Fibroblast of skin of back (primary cell): Measurements from ENCODE around the gene PLPP3.

Source experiments
- DNase-seq: peaks from one replicate; pipeline ENCODE4 v3.0.0-alpha.2; 2013

PLPP3 gene

GRCh38 chr1:56545711-56546110 lies 33.7 kb downstream of the PLPP3 start:
- DNase-seq: no peak

DNA sequence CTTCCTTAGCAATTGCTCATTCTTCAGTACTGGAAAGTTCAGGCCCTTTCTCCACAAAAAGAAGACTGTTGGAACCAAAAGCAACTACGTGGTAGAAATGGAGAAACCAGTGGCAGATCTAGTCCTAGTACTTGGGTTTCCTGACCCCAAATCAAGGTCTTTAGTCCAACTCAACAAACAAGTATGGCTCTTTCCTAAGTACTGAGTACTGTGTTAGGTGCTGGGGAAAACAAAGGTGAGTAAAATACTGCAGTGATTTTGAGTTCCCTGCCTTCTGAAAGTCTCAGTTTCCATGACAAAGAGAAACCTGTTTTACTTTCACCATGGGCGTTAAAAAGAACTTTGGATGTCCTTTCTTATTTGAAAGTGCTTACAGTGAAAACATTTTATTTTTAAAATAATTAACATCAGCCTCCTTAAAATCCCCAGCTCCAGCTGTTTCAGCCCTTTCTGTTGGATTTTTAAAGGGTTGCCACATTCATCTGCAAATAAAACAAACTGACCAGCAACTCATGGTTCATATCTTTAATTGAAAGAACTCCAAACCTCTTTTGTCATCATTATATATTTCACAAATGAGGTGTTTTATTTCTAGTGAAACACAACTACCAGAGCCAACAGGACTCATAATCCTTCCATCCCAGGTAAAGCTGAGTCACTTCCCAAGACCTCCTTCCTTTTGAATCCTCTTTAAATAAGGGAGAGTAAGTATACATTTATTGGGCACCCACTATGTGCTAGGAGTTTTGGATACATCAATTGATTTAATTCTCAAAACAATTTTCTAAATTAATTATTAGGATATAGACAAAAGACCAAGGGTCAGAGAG lies 35.4 kb downstream of the PLPP3 start:
- DNase-seq: no peak

- DNase-seq: no peak
Measured at GRCh38 chr1:56542651-56543050, 36.7 kb downstream of the PLPP3 start.

DNA sequence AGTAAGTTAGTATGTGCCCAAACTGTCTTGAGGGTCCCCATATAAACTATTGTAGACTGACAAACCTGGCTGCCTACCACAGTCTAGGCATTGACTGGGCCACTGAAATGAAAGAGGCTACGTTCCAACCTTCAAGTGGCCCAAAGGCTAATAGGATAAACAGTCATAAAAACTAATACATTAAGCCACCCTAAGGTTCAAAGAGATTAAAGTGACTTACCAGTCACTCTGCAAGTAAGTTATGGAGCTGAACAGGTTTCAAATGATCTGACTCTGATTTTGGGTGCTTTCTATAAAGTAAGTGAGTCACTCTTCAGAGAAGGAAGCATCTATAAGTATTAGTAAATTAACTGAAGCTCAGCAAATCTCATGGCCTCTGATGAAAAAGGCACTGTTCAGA lies 38.0 kb downstream of the PLPP3 start:
- no peak for DNase-seq

DNA sequence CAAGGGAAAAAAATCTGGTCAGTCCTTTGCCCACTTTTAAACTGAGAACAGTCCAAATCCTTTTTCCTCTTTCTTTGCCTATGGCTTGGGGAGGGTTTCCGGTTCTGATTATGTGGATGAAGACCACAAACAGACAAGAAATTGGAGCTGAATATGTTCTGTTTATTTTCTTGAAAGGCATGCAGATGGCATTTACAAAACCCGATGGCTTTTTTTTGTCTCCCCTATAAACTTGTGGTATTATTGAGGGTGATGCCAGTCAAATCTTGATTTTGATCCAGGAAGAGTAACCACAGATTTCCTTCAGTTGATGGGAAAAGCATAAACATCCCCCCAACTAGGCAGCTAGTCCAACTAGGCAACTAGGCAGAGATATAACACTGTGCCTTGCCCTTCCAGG lies 38.9 kb downstream of the PLPP3 start:
- DNase-seq: no peak

- no peak for DNase-seq
Measured at GRCh38 chr1:56539520-56539931, 39.8 kb downstream of the PLPP3 start.

GRCh38 chr1:56538532-56538931 lies 40.8 kb downstream of the PLPP3 start:
- DNase-seq: no peak

DNA sequence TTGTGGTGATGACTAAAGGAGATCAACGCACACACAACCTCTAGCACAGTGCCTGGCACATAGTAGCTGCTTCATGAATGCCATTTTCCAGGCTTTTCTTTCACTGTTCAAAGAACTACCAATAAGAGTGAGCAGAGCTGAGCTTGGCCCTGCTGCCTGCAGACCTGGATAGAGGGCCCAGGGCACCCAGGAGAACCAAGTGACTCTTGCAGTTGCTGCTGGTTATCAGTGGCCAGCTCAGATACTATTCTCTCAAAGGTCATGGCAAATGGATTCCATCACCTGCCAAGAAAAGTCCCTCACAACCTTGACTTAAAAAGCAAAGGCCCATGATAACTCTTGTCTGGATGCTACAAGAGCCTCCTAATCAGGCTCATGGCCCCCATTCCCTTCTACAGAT lies 41.7 kb downstream of the PLPP3 start:
- DNase-seq: no peak

DNA sequence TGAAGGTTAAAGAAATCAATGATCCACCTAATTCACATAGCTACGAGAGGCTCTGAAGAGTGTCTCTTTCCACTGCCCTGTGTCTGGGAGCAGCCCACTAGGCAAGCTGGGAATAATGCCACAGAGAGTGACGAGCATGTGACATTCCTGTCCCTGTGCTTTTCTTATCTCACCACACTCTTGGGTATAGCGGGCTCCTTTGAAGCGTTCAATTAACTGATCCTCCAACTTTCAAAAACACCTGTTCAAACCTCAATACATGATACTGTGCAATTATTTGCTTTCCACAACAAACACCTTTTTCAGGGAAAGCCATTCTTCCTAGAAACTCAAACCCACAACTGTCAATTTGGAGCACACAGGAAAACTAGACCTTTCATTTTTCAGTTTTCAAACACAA lies 43.4 kb downstream of the PLPP3 start:
- DNase-seq: no peak

DNA sequence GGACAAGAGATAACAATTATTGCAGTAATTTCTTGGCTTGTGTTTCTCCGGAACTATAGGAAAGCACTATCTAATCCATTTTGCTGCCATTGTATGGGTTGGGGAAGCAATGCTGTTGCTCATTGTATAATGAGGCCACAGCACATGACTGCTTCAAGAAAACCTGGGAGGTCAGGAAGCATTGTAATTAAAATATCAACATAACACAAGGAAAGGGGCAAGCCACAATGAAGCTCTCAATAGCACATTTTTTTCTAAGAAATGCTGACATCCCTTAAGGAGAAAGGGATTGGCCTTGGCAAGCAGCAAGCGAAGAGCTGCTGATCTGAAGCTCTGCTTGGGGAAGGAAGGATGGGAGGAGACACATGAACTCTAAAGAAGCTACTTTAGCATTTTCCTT lies 44.0 kb downstream of the PLPP3 start:
- no peak for DNase-seq

DNA sequence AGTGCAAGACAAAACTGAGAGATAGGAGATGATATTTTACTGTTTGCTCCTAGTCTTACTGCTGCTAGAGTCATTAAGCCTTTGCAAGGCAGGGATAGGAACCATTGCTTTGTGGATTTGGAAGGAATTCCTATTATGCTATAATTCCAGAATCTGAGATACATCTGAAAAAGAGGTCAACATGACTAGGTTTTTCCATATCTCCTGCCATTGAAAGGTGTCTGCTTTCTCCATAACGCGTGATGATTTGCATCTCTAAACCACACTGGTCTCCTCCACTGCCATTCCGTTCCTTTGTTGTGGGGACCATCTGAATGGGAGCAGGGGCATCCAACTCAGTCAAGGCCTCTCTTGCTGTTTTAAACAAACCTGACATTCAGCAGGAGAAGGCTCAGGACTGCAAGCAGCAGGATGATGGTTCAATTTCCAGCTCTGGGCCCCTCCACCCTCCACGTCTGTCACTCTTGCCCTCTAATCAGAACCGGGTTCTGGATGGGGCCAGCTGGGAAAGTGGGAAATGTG lies 45.2 kb downstream of the PLPP3 start:
- DNase-seq: no peak

DNA sequence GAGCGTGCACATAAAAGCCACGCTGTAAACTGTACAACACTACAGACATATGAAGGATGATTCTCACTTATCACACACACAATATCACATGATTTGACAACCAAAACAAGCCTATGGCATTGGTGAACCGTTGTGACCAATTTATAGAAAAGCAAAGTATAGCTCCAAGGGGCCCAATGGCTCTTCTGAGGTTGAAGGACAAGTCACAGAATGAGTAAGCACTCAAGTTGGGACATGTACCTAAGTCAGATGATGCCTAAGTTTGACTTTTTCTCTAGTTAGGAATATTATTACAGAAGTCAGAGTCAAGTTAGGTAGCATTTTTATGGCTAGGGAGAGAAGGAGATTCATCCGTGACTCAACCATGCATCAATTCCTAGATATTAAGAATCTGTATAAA lies 45.7 kb downstream of the PLPP3 start:
- no peak for DNase-seq

DNA sequence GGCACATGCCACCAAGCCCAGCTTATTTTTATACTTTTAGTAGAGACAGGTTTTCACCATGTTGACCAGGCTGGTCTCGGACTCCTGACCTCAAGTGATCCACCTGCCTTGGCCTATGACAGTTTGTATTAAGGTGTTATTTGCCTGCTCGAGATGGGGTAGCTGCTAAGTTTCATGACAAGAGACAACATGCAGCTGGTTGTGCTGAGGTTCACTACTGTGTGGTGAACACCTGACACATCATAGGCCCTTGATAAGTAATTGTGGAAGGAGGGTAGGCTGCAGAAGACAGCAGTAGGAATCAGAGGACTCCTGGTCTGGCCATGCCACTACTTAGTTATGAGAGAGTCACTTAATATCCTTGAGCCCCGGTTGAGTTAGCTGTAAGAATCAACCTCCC lies 46.2 kb downstream of the PLPP3 start:
- no peak for DNase-seq

- DNase-seq: no peak
Measured at GRCh38 chr1:56532350-56532683, 47.0 kb downstream of the PLPP3 start.

DNA sequence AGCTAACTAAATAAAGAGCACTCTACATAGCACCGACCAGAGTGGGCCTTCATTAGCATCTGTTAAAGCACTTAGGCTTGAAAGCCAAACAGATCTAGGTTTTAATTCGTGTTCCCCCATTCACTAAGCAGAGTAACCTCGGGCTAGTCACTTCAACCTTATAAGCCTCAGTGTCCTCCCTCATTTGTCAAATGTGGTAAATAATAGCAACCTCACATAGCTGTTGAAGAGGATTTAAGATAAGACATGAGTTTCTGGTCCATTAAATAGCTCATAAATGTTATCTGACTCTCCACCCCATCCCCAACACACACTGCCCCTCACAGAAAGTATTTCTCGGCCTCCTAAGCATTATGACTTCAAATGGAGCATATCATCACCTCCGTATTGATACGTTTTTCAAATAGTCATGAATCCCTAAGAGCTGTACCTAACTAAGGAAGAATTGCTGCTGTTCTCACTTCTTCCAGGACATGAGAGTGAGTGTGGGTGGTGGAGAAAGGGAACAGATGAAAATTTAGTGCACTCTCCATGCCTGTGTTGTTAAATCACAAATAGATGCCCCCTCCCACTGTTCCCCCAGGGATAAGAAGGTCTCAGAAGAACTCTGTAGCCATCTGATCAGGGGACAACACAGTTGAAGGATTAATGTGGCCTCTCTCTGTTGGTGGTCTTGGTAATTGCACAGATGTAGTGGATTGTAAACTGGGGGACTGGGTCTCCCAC lies 47.6 kb downstream of the PLPP3 start:
- no peak for DNase-seq

DNA sequence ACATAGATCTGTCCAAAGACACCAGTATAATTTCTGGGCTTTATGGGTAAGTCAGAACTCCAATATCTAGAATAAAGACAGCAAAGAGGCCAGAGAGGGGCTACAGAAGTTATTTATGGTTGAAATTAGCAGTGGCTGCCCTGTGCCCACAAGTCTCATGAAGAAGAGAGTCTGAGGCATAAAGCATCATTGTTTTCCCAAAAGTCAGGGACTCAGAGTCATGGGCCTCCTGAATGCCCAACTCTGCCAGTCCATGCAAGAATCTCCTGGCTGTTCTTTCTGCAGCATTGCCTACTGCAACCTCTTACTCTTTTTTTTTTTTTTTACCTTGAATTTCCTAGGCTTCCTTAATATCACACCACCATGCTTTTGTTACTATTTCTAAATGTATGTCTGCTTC lies 49.6 kb downstream of the PLPP3 start:
- DNase-seq: no peak

DNA sequence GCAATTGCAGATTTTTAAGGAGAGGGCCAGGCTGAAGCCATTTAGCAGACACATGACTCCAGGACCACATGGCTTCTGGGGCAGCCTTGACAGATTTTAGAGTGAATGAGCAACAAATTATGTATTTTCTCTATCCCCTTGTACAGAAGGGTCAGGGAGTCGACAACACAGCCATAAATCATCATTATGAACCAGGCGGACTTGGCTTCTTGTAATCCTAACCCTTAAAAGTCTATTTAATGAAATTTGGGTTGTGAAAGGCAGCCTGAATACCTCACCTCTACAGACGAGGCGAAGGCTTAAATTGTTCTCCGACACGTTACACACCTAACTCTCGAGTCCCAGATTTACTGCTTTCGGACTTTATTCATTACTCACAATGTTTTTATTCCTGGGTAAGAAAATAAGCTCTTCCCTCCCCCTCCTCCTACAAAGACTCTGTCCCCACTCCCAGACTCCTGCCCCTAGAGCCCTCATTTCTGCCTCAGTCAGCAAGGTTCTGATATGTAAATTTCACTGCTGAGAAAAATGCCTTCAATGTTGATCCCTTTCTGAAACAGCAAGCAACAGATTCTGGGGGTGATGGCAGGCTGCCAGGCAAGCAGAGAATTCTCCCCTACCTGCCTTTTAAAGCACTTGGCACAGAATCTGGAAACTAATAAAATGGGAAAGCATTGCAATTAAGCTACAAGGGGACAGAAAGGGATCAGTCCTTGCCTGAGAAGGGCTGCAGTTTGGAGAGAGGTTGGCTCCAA lies 51.6 kb downstream of the PLPP3 start:
- no peak for DNase-seq

- DNase-seq: no peak
Measured at GRCh38 chr1:56526571-56527174, 52.7 kb downstream of the PLPP3 start.

DNA sequence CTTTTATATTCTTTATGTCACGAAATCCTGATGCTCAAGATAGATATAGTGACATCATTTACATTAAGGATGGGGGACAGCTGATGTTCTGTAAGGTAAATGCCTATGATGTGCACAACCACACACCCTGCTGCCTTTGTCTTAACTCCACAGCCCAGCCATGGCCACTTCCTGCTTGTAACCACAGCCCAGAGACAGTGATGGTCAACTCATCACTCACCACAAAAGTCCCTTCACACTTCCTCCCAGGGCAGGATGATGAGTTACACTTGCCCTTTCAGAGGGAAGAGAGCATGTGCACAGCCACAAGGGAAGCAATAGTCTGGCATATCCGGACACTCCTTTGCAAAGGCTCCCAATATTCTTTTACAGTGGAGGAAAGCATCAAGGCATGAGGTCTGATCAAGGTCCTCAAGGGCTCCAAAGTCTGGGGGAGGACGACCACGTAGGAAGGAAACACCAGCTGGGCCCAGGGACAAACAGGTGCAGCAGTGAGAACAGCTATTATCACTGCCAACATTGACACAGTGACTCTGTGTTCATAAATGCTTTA lies 53.8 kb downstream of the PLPP3 start:
- peak; percentile 66 for DNase-seq

DNA sequence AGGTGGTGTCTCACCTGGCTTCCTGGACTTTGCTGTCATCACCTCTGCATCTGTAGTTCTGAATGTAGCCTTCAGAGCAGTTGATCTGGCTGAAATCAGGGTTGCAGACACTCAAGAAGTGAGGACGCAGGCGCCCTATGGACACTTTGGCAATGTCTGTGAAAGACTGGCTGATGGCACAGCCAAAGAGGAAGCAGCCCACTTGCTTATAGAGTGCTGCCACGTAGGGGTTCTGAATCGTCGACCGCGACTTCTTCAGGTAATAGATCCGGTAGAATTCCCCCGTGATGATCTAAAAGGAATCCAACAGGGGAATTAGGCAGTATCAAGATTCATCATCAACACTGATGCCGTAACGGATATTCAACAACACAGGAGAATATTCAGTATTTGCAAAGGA lies 55.1 kb downstream of the PLPP3 start:
- DNase-seq: no peak

GRCh38 chr1:56522680-56523079 lies 56.7 kb downstream of the PLPP3 start:
- no peak for DNase-seq

DNA sequence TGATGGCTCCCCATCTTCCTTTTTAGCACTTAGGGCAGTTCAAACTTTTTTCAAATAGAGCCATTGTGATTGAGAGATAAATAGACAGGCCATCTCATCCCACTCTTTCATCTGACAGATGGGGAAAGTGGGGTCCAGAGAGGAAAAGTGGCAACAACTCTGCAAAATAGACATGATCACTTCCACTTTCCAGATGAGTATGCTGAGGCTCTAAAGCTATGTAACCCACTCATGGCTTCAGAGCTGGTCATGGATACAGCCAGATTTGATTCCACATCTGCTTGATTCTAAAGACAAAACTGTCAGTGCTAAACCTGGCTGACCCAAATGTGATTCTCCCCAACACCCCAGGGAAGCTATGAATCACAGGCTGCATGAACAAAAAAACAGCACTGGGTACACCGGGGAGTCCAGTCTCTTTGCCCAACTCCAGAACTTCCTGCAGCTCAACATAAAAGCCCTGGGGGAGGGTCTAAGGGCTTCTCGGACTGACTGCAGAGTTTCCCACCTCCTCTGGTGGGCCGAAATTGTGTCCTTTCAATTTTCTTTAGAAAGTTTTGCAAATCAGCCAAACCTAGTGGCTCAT lies 59.3 kb downstream of the PLPP3 start:
- DNase-seq: peak; percentile 20
